Activated CD4-positive, alpha-beta memory T cell treated with anti-CD3 and anti-CD28 coated beads, Interleukin-2, amount 10 ng/mL, durations not matched to agents 7 days and 5 days (primary cell): ENCODE results near the gene SLC9A1. TPM values are rescaled to one million over a fixed set of nuclear protein-coding genes. Genes with fewer than 3 reads are reported as not detected.
A peak's percentile ranks its signal among the peaks of the same experiment; 100 is the strongest.
"Not testable (repeated sequence)": the region's sequence is repeated elsewhere in the genome, so short reads cannot be mapped to it uniquely, and the experiment has no call there.

Experiments used
- CTCF ChIA-PET: fragments of 350-600 bp; sonication (Branson Sonifier 250); formaldehyde crosslinking; loops from one replicate; lab custom pipeline; 2021; ENCODE audit warnings: antibody characterized with exemption, inconsistent platforms; lab: Charles Lee
- POLR2A ChIA-PET: fragments of 350-600 bp; sonication (Branson Sonifier 250); formaldehyde crosslinking; loops from one replicate; lab custom pipeline; 2021; ENCODE audit warnings: antibody characterized with exemption; lab: Charles Lee
- DNase-seq: peaks from one replicate; pipeline ENCODE4 v3.0.0-alpha.2; 2020
- H3K27ac Mint-ChIP-seq: one replicate; pipeline ENCODE4 v1.8.0; 2021; ENCODE audit warnings: mild to moderate bottlenecking, mixed read lengths
- H3K27me3 Mint-ChIP-seq: one replicate; pipeline ENCODE4 v1.8.0; 2021; ENCODE audit warnings: mixed read lengths
- H3K36me3 Mint-ChIP-seq: one replicate; pipeline ENCODE4 v1.8.0; 2021; ENCODE audit warnings: low read depth, mixed read lengths
- H3K4me1 Mint-ChIP-seq: one replicate; pipeline ENCODE4 v1.8.0; 2021; ENCODE audit warnings: mixed read lengths
- H3K4me3 Mint-ChIP-seq: one replicate; pipeline ENCODE4 v1.8.0; 2021; ENCODE audit warnings: mild to moderate bottlenecking, mixed read lengths
- H3K9me3 Mint-ChIP-seq: one replicate; pipeline ENCODE4 v1.8.0; 2021; ENCODE audit warnings: mixed read lengths
- total RNA-seq, 2 experiments: library from RNA; stranded (reverse); gene quantifications; one replicate each; pipeline ENCODE4 v1.2.3, GENCODE V29; 2021

The SLC9A1 gene
- 10 to 100 TPM; 26.6 to 27.5 TPM for total RNA-seq

- H3K27ac Mint-ChIP-seq, result peak within 1 kb of the TSS; percentile 86
- no peaks in the 10 kb centered on the region for H3K27me3 Mint-ChIP-seq
- ChIA-PET CTCF (interaction anchor here (0.6 to 3.1 kb wide), 29 partner anchors 9 to 897 kb away, joined by 3 to 33 read pairs (median 5); partner anchors contain the start of gene GPATCH3), POLR2A (interaction anchor here (0.6 to 9.6 kb wide), 21 partner anchors 9 to 655 kb away, joined by 3 to 205 read pairs (median 4); partner anchors contain the start of genes WASF2 and WDTC1)
- H3K4me3 Mint-ChIP-seq, result peak within 1 kb of the TSS; percentile 88
- peaks cover 44% of the 10 kb centered on the region for H3K4me1 Mint-ChIP-seq
- no peaks in the 10 kb centered on the region for H3K9me3 Mint-ChIP-seq
- DNase-seq, result peak; percentile 93
- peaks cover 4% of the 10 kb centered on the region for H3K36me3 Mint-ChIP-seq
These were observed at the start of gene SLC9A1 for GRCh38 chr1:27154991-27155781. Gene SLC9A1, minus strand, starts transcription at chr1:27155125. Its CDS starts 791 bp downstream, at chr1:27154334.

DNA sequence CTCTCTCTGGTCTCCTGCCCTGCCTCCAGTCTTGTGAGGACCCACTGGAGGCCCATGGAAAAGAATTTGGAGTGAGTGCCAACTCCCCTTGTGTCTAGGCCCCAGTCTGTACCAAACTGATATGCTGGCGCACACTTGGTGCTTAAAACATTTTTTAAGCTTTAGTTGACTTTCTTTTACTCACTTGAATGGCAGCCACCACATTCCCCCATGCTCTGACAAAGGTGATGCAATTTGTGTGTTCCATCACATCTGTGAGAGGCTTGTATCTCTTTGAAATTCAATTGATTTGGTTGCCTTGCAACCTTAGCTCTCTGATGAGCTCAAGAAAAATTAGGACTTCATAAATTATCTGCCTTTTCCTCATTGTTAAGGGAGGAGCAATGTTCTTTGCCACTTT lies 49.0 kb upstream of the SLC9A1 start:
- H3K4me1 Mint-ChIP-seq, result no peaks in the 10 kb centered on the region
- H3K4me3 Mint-ChIP-seq, result no peak overlapping the region
- DNase-seq, result no peak
- CTCF ChIA-PET, result interaction anchor here (1.3 kb wide), 1 partner anchor 80 kb away, joined by 3 read pairs; no protein-coding TSS in a partner anchor
- H3K9me3 Mint-ChIP-seq, result no peaks in the 10 kb centered on the region
- H3K27ac Mint-ChIP-seq, result no peak overlapping the region
- POLR2A ChIA-PET, result no interaction called here
- H3K27me3 Mint-ChIP-seq, result peaks cover 12% of the 10 kb centered on the region
- no peaks in the 10 kb centered on the region for H3K36me3 Mint-ChIP-seq

DNA sequence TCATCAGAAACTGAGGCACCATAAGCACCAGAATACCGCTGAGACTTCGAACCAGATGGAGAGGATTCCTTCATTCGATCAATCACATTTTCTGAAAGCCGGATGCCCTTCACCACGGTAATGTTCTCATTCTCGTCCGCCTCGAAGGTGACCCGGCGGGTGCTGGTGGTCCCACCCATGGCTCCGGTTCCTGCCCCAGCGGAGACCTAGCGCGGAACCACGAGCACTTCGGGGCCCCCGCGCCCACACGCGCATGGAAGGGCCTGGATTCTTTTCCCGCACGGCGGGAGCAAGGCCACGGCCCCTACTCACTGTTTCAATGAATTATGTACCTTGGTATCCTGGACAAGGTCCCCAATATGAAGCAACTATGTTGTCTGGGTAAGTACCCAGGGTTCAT lies 46.4 kb upstream of the SLC9A1 start:
- Mint-ChIP-seq H3K4me3 (no peak overlapping the region), H3K27me3 (peaks cover 2% of the 10 kb centered on the region), H3K4me1 (peaks cover 6% of the 10 kb centered on the region), H3K27ac (no peak overlapping the region), H3K9me3 (no peaks in the 10 kb centered on the region), H3K36me3 (no peaks in the 10 kb centered on the region)
- CTCF ChIA-PET, result interaction anchor here (0.5 to 1.3 kb wide), 4 partner anchors 79 to 587 kb away, joined by 3 to 8 read pairs (median 4); no protein-coding TSS in a partner anchor
- DNase-seq, result no peak
- POLR2A ChIA-PET, result no interaction called here

GRCh38 chr1:27193194-27193593 lies 38.3 kb upstream of the SLC9A1 start:
- Mint-ChIP-seq H3K4me3 (no peak overlapping the region), H3K27ac (no peak overlapping the region), H3K27me3 (peaks cover 10% of the 10 kb centered on the region), H3K4me1 (peaks cover 5% of the 10 kb centered on the region), H3K36me3 (no peaks in the 10 kb centered on the region), H3K9me3 (no peaks in the 10 kb centered on the region)
- ChIA-PET POLR2A (no interaction called here), CTCF (no interaction called here)
- no peak for DNase-seq

GRCh38 chr1:27192039-27192529 lies 37.2 kb upstream of the SLC9A1 start:
- no peaks in the 10 kb centered on the region for H3K4me1 Mint-ChIP-seq
- POLR2A ChIA-PET, result no interaction called here
- H3K27me3 Mint-ChIP-seq, result peaks cover 10% of the 10 kb centered on the region
- no peak overlapping the region for H3K27ac Mint-ChIP-seq
- no peaks in the 10 kb centered on the region for H3K36me3 Mint-ChIP-seq
- no peak overlapping the region for H3K4me3 Mint-ChIP-seq
- DNase-seq, result no peak
- CTCF ChIA-PET, result no interaction called here
- no peaks in the 10 kb centered on the region for H3K9me3 Mint-ChIP-seq

GRCh38 chr1:27184665-27185064 lies 29.7 kb upstream of the SLC9A1 start:
- H3K9me3 Mint-ChIP-seq, result peaks cover 15% of the 10 kb centered on the region
- CTCF ChIA-PET, result interaction anchor here (0.5 to 1.0 kb wide), 2 partner anchors 53 to 117 kb away, joined by 3 to 4 read pairs; no protein-coding TSS in a partner anchor

DNA sequence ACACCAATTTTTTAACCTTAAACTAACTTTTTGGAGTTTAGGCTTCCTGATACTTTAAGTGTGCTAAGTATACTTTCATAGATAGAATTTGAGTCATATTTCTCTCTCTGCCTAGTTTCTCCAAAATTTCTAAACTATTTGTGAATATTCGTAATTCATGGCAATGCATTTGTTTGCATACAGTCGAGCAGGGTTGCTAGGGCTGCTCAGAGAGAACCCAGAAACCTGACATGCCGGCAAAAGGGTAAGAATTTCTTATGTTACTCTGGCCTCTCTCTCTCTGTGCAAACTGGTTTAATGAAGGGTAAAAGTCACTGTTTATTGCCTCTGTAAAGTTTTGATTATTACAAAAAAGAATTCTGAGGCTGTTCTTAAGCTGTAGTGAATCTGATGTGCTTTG lies 25.1 kb upstream of the SLC9A1 start:
- no peak for DNase-seq
- CTCF ChIA-PET, result interaction anchor here (0.7 kb wide), 2 partner anchors 25 to 628 kb away, joined by 3 to 4 read pairs; partner anchors contain the start of gene SLC9A1
- no peak overlapping the region for H3K4me3 Mint-ChIP-seq
- H3K4me1 Mint-ChIP-seq, result no peaks in the 10 kb centered on the region
- POLR2A ChIA-PET, result no interaction called here
- H3K27ac Mint-ChIP-seq, result no peak overlapping the region
- no peaks in the 10 kb centered on the region for H3K36me3 Mint-ChIP-seq
- peaks cover 18% of the 10 kb centered on the region for H3K9me3 Mint-ChIP-seq
- H3K27me3 Mint-ChIP-seq, result peaks cover 2% of the 10 kb centered on the region

More at GRCh38 chr1:27184665-27185064, 29.7 kb upstream of the SLC9A1 start:
- not testable (repeated sequence) for H3K4me1 Mint-ChIP-seq, H3K36me3 Mint-ChIP-seq, H3K27me3 Mint-ChIP-seq, H3K4me3 Mint-ChIP-seq, DNase-seq, H3K27ac Mint-ChIP-seq
- POLR2A ChIA-PET, result interaction anchor here (0.9 kb wide), 1 partner anchor 30 kb away, joined by 3 read pairs; the partner anchor contains the start of gene SLC9A1

- Mint-ChIP-seq H3K27ac (no peak overlapping the region), H3K4me3 (no peak overlapping the region), H3K36me3 (no peaks in the 10 kb centered on the region), H3K4me1 (no peaks in the 10 kb centered on the region), H3K9me3 (peaks cover 18% of the 10 kb centered on the region), H3K27me3 (peaks cover 2% of the 10 kb centered on the region)
- DNase-seq, result no peak
- ChIA-PET POLR2A (no interaction called here), CTCF (no interaction called here)
These were observed 24.5 kb upstream of the SLC9A1 start for GRCh38 chr1:27179379-27179778.

- DNase-seq, result no peak
- no peaks in the 10 kb centered on the region for H3K36me3 Mint-ChIP-seq
- no peak overlapping the region for H3K27ac Mint-ChIP-seq
- no peak overlapping the region for H3K4me3 Mint-ChIP-seq
- peaks cover 10% of the 10 kb centered on the region for H3K9me3 Mint-ChIP-seq
- POLR2A ChIA-PET, result no interaction called here
- H3K4me1 Mint-ChIP-seq, result no peaks in the 10 kb centered on the region
- CTCF ChIA-PET, result no interaction called here
- H3K27me3 Mint-ChIP-seq, result peaks cover 2% of the 10 kb centered on the region
These were observed 22.0 kb upstream of the SLC9A1 start for GRCh38 chr1:27176954-27177353.

- Mint-ChIP-seq H3K36me3 (no peaks in the 10 kb centered on the region), H3K4me1 (no peaks in the 10 kb centered on the region), H3K27me3 (peaks cover 2% of the 10 kb centered on the region), H3K4me3 (no peak overlapping the region), H3K9me3 (peaks cover 10% of the 10 kb centered on the region), H3K27ac (no peak overlapping the region)
- CTCF ChIA-PET, result no interaction called here
- no peak for DNase-seq
- POLR2A ChIA-PET, result no interaction called here
These were observed 21.4 kb upstream of the SLC9A1 start for GRCh38 chr1:27176323-27176722.

DNA sequence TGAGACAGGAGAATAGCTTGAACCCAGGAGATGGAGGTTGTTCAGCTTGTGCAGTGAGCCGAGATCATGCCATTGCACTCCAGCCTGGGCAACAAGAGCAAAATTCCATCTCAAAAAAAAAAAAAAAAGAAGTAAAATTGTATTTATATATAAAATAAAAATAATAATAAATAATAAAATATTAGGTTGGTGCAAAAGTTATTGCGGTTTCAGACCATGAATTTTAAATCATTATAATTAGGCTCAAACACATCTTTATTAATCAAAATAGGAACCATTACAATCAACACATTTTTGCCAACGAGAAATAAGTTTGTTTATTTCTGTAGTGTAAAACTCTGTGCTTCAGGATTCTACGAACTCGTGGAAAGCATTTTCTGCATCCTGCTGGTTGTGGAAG lies 18.1 kb upstream of the SLC9A1 start:
- H3K36me3 Mint-ChIP-seq, H3K27me3 Mint-ChIP-seq, DNase-seq, H3K4me3 Mint-ChIP-seq, H3K27ac Mint-ChIP-seq, H3K9me3 Mint-ChIP-seq, H3K4me1 Mint-ChIP-seq, POLR2A ChIA-PET, CTCF ChIA-PET: not testable (repeated sequence)

GRCh38 chr1:27166929-27167328 lies 12.0 kb upstream of the SLC9A1 start:
- Mint-ChIP-seq H3K4me1 (peaks cover 3% of the 10 kb centered on the region), H3K27ac (no peak overlapping the region), H3K4me3 (no peak overlapping the region), H3K36me3 (no peaks in the 10 kb centered on the region), H3K9me3 (no peaks in the 10 kb centered on the region), H3K27me3 (no peaks in the 10 kb centered on the region)
- no peak for DNase-seq
- ChIA-PET CTCF (no interaction called here), POLR2A (no interaction called here)

DNA sequence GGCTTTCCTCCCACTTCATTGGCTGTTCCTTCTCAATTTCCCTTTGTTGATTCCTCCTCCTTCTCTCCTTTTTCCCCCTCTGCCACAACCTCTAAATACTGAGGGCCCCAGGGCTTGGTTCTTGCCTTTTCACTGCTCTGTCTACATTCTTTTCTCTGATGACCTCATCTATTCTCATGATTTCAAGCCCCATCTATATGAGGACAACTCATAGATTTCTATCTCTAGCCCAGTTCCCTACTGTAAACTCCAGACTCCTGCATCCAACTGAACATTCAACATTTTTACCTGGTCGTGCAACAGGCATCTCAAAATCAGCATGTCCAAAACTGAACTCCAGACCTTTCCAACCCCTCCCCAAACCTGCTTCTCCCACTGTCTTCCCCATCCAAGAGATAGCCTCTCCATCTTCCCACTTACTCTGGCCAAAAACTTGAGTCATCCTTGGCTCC lies 11.5 kb upstream of the SLC9A1 start:
- ChIA-PET POLR2A (no interaction called here), CTCF (no interaction called here)
- Mint-ChIP-seq H3K4me3 (no peak overlapping the region), H3K27me3 (no peaks in the 10 kb centered on the region), H3K4me1 (peaks cover 9% of the 10 kb centered on the region), H3K9me3 (no peaks in the 10 kb centered on the region), H3K27ac (no peak overlapping the region), H3K36me3 (no peaks in the 10 kb centered on the region)
- no peak for DNase-seq
